ENCODE data around the gene RPS6KB2. TPM values are rescaled to one million over a fixed set of nuclear protein-coding genes. Genes with fewer than 3 reads are reported as not detected.

Gene RPS6KB2
- total and polyA plus RNA-seq, 7 donors, result 27.1 to 70.2 (median 55.9) TPM

- intact Hi-C loops (cut with DNase I), result no loop called here
Observed at GRCh38 chr11:67389477-67389876, 38.8 kb upstream of the RPS6KB2 start.

GRCh38 chr11:67390947-67391303, 37.4 kb upstream of the RPS6KB2 start:
- no peak for DNase-seq
- Histone ChIP-seq H3K4me1 (peaks cover 0 to 31% (median 19%) of the 10 kb centered on the region in 4 donors), H3K27me3 (no peaks in the 10 kb centered on the region), H3K4me3 (peak overlapping the region; percentile 65 to 87 (median 80)), H3K9me3 (no peaks in the 10 kb centered on the region), H3K36me3 (peaks cover 0 to 24% (median 0%) of the 10 kb centered on the region in 4 donors), H3K27ac (peak overlapping the region; percentile 84 to 89 (median 85))
- 7 to 14% methylated on average over 15 of the region's 15 CpGs for WGBS, 2 donors
- intact Hi-C loops (cut with DNase I), result no loop called here
- TF ChIP-seq CTCF (IDR thresholded peaks at IDR 0.05) (no peak), POLR2A (IDR thresholded peaks at IDR 0.05) (no peak), EP300 (IDR thresholded peaks at IDR 0.05) (no peak), POLR2AphosphoS5 (IDR thresholded peaks at IDR 0.05) (no peak)

More at GRCh38 chr11:67389477-67389876, 38.8 kb upstream of the RPS6KB2 start:
- Histone ChIP-seq H3K27me3 (no peaks in the 10 kb centered on the region), H3K36me3 (peaks cover 0 to 14% (median 0%) of the 10 kb centered on the region in 4 donors), H3K4me3 (no peak overlapping the region), H3K9me3 (no peaks in the 10 kb centered on the region), H3K27ac (no peak overlapping the region), H3K4me1 (peaks cover 0 to 42% (median 29%) of the 10 kb centered on the region in 4 donors)
- no peak for DNase-seq
- TF ChIP-seq POLR2AphosphoS5 (IDR thresholded peaks at IDR 0.05) (no peak), CTCF (IDR thresholded peaks at IDR 0.05) (peak in 3 of 4 experiments; percentile 46 to 62 (median 51))
- WGBS, 2 donors, result 41 to 69% methylated on average over 6 of the region's 6 CpGs

DNA sequence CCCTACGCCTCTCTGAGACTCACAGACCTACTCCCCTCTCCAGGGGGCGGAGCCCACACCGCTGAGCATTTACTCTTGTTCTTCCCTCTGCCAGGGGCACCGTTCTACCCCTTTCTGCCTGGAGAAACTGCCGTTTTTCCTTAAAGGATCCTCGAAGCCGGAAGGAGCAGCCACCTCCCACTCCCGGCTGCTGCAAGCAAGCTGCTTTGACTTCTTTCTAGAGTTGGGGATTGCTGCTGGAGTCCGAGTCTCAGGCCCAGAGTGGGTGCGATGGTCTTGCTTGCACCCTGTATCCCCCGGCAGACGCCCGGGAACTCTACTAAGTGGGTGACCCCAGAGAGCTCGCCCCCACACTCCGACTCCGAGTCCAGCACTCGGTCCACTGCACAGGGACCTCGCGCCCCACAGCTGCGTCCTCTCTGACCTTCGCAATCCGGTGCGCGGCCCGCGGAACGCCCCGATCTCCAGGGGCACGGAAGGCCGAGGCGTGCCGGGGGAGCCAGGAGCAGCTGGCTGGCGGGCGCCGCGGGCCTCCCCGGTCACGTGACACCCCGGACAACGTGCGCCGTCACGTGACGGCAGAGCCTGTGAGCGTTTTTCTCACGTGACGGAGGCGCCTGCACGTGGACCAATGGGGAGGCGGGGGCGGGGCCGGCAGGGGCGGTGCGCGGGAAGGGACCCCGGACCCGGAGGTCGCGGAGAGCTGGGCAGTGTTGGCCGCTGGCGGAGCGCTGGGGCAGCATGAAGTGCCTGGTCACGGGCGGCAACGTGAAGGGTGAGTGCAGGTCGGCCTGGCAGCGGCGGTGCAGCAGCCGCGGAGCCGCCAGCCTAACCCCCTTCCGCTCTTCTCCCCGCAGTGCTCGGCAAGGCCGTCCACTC, 36.8 kb upstream of the RPS6KB2 start, which contains the start of gene RAD9A:
Gene RAD9A (plus strand): TSS at position 683 of the 879 bp plus-strand sequence. CDS start 59 bp downstream, at position 742.
- TF ChIP-seq POLR2A (IDR thresholded peaks at IDR 0.05) (peak; percentile 31 to 53), POLR2AphosphoS5 (IDR thresholded peaks at IDR 0.05) (peak; percentile 53 to 91 (median 88)), CTCF (IDR thresholded peaks at IDR 0.05) (no peak), EP300 (IDR thresholded peaks at IDR 0.05) (peak in 1 of 4 donors; percentile 80)
- Histone ChIP-seq H3K9me3 (no peaks in the 10 kb centered on the region), H3K4me3 (peak within 1 kb of the TSS; percentile 65 to 87 (median 80)), H3K36me3 (peaks cover 0 to 30% (median 2%) of the 10 kb centered on the region in 4 donors), H3K27ac (peak within 1 kb of the TSS; percentile 84 to 89 (median 85)), H3K27me3 (no peaks in the 10 kb centered on the region), H3K4me1 (peaks cover 0 to 32% (median 19%) of the 10 kb centered on the region in 4 donors)
- WGBS, 2 donors, result 0% methylated on average over 75 of the region's 75 CpGs
- intact Hi-C loops (cut with DNase I), result no loop called here
- peak; percentile 98 for DNase-seq

- WGBS, 2 donors, result 4 to 11% methylated on average over 31 of the region's 31 CpGs
- H3K4me3 ChIP-seq, result peak overlapping the region; percentile 65 to 87 (median 80)
- no peak for DNase-seq
- intact Hi-C loops (cut with DNase I), result no loop called here
- peaks cover 0 to 37% (median 6%) of the 10 kb centered on the region in 4 donors for H3K36me3 ChIP-seq
- H3K4me1 ChIP-seq, result peaks cover 0 to 40% (median 19%) of the 10 kb centered on the region in 4 donors
- TF ChIP-seq CTCF (IDR thresholded peaks at IDR 0.05) (no peak), POLR2A (IDR thresholded peaks at IDR 0.05) (no peak), POLR2AphosphoS5 (IDR thresholded peaks at IDR 0.05) (no peak), EP300 (IDR thresholded peaks at IDR 0.05) (no peak)
- peak overlapping the region; percentile 84 to 89 (median 85) for H3K27ac ChIP-seq
- no peaks in the 10 kb centered on the region for H3K27me3 ChIP-seq
- H3K9me3 ChIP-seq, result no peaks in the 10 kb centered on the region
Observed at GRCh38 chr11:67392183-67392715, 36.0 kb upstream of the RPS6KB2 start.
